AG10803 (cell line): ENCODE measurements around the gene GALNT18.

Experiments used
- DNase-seq: peaks from one replicate; pipeline ENCODE4 v3.0.0; 2010; ENCODE audit warnings: low read depth
- H3K4me3 ChIP-seq: 2 replicates; pipeline ENCODE4 v1.5.1; 2011; ENCODE audit warnings: mild to moderate bottlenecking, low read length, control low read depth
- CTCF ChIP-seq: conservative IDR thresholded peaks from 2 replicates; pipeline ENCODE4 v1.5.1; 2011; ENCODE audit warnings: mild to moderate bottlenecking, low read length, control low read depth, inconsistent platforms

GALNT18 gene

GRCh38 chr11:11663907-11664306, 42.1 kb upstream of the GALNT18 start:
- no peak overlapping the region for H3K4me3 ChIP-seq
- DNase-seq: no peak
- TF ChIP-seq CTCF: no peak

- TF ChIP-seq CTCF: no peak
- DNase-seq: no peak
- no peak overlapping the region for H3K4me3 ChIP-seq
Measured at GRCh38 chr11:11662578-11662977, 40.8 kb upstream of the GALNT18 start.

GRCh38 chr11:11661326-11662040, 39.7 kb upstream of the GALNT18 start:
- no peak overlapping the region for H3K4me3 ChIP-seq
- TF ChIP-seq CTCF: no peak
- DNase-seq: no peak

- no peak for TF ChIP-seq CTCF
- DNase-seq: no peak
- H3K4me3 ChIP-seq: no peak overlapping the region
Measured at GRCh38 chr11:11660363-11660740, 38.5 kb upstream of the GALNT18 start.

- no peak overlapping the region for H3K4me3 ChIP-seq
- no peak for DNase-seq
- TF ChIP-seq CTCF: no peak
Measured at GRCh38 chr11:11659567-11660362, 38.0 kb upstream of the GALNT18 start.

GRCh38 chr11:11657218-11657955, 35.6 kb upstream of the GALNT18 start:
- TF ChIP-seq CTCF: no peak
- DNase-seq: no peak
- no peak overlapping the region for H3K4me3 ChIP-seq
